CD4-positive, alpha-beta T cell treated with Interleukin-12 subunit alpha and Interleukin-12 subunit beta, for 1 hour (primary cell): ENCODE results near the gene ACTR3C.
A peak's percentile ranks its signal among the peaks of the same experiment; 100 is the strongest.

ENCODE experiments used
- DNase-seq: peaks from one replicate; pipeline ENCODE4 v3.0.0-alpha.2; 2020

The ACTR3C gene

GRCh38 chr7:150358988-150359621 is 35.8 kb upstream of the ACTR3C start:
- peak; percentile 31 for DNase-seq

- no peak for DNase-seq
Measured at GRCh38 chr7:150358433-150358832, 35.1 kb upstream of the ACTR3C start.

- DNase-seq: no peak
Measured at GRCh38 chr7:150357771-150358427, 34.6 kb upstream of the ACTR3C start.

- peak; percentile 80 for DNase-seq
Measured at GRCh38 chr7:150357270-150357669, 33.9 kb upstream of the ACTR3C start.

GRCh38 chr7:150356265-150356897 is 33.0 kb upstream of the ACTR3C start:
- DNase-seq: peak; percentile 59

- no peak for DNase-seq
Measured at GRCh38 chr7:150355666-150356059, 32.3 kb upstream of the ACTR3C start.

DNA sequence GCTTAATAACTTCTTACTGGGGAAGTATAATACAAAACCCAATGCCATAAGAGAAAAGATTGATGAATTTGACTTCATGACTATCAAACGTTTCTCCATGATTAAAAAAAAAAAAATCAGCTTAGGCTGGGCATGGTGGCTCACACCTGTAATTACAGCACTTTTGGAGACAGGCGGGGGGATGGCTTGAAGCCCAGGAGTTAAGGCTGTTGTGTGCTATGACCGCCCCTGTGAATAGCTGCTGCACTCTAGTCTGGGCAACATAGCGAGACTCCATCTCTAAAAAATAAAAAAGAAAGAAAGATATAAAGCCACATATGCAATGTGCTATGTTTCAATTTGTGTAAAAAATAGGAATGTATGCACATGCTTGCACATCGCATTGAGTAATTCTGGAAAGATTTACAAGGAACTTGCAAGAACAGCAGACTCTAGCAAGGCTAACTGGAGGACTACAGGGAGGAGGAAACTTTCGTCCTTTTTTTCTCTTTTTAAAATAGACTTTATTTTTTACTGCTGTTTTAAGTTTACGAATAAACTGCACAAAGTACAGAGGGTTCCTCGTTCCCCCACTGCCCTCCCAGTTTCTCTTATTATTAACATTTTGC is 28.3 kb upstream of the ACTR3C start:
- no peak for DNase-seq

DNA sequence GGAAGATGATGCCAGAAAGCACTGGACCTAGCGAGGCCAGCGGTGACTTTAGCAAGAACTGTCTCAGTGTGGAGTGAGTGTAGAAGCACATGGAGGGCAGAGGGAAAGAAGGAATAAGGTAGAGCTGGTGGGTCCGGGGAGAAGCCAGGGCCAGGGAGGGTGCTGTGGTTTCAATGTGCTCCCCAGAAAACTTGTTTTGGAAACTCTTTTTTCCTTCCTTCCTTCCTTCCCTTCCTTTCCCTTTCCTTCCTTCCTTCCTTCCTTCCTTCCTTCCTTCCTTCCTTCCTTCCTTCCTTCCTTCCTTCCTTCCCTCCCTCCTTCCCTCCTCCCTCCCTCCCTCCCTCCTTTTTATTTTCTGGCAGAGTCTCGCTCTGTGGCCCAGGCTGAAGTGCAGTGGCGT is 23.6 kb upstream of the ACTR3C start:
- DNase-seq: no peak

- no peak for DNase-seq
Measured at GRCh38 chr7:150345012-150345411, 21.7 kb upstream of the ACTR3C start.

- DNase-seq: no peak
Measured at GRCh38 chr7:150344299-150344698, 21.0 kb upstream of the ACTR3C start.

GRCh38 chr7:150343225-150343624 is 19.9 kb upstream of the ACTR3C start:
- DNase-seq: no peak

GRCh38 chr7:150342121-150342408 is 18.7 kb upstream of the ACTR3C start:
- DNase-seq: no peak

DNA sequence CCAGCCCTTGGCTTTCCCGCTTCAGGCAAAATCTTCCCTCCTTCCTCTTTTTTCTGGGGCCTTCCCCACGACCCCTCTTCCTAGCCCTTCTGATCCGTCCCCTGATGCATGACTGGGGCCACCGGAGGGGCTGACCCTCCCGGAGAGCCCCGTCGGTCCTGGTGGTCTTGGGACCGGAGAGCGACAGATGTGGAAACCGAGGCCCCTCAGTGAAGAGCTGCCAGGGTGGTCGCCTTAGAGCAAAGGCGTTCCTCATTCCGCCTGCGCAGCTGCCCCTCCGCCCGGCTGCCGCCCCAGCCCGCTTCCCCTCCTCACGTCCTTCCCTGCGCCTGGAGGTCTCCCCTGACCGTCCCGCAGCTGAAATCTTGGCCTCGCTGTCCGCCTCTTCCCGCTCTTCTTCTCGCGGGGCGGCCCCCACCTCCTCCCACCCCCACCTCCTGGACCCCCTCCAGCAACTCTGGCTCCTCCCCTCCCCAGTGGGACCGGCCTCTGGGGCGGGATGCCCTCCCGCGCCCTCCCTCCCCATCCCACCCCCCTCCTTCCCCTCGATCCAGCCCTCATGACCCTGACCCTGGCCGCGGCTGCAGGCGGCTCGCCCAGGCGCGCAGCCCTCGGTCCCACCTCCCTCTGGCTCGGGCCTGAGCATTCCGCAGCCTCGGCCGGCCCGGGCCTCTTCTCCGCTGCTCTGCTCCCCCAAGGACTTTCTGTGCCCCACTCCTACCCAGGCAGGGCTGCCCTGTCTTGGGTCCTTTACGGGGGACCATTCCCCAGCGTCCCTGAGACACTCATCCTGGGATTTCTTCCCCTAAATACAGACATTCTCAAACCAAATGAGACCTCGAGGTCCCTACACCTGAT is 18.1 kb upstream of the ACTR3C start, which contains the start of gene RARRES2:
Gene RARRES2, minus strand, starts transcription at position 367 of the 858 bp plus-strand sequence. CDS start 1,020 bp downstream, outside the sequence.
- no peak for DNase-seq

DNA sequence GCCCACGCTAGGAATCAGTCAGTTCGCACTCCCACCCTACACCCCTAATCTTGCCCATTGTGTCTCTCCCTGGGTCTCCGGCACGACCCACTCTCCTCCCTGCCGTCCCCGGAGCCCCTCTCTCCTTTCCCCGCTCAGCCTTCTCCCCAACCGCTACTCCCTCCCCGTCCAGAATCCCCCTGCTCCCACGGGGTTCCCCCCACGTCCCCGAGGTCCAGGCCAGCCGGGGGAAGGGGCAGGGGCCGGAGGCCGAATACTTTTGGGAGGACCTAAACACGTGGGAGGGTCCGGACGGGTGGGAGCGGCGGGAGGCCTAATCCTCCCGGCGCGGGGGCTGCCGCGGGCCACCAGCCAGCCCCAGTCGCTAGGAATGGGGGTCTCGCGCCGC is 17.5 kb upstream of the ACTR3C start:
- DNase-seq: no peak

- DNase-seq: no peak
Measured at GRCh38 chr7:150340024-150340749, 16.8 kb upstream of the ACTR3C start.

DNA sequence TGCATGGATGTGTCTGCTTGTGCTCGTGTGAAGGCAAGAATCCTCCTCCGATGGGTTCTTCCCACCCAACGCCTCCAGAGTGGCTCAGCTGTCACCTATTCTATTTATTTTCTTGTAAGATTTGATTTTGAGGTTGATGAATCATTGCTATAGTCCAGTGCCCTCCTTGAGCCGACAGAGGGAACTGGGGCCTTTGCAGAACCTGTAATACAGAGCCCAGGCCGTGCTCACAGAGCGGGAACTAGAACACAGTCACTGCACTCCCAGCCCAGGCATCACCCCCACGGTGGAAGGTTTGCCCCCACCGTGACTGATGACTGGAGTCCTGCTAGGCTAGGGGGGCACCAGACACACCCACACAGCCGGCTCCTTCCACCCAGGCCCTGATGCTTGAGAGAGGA is 16.1 kb upstream of the ACTR3C start:
- DNase-seq: no peak

DNA sequence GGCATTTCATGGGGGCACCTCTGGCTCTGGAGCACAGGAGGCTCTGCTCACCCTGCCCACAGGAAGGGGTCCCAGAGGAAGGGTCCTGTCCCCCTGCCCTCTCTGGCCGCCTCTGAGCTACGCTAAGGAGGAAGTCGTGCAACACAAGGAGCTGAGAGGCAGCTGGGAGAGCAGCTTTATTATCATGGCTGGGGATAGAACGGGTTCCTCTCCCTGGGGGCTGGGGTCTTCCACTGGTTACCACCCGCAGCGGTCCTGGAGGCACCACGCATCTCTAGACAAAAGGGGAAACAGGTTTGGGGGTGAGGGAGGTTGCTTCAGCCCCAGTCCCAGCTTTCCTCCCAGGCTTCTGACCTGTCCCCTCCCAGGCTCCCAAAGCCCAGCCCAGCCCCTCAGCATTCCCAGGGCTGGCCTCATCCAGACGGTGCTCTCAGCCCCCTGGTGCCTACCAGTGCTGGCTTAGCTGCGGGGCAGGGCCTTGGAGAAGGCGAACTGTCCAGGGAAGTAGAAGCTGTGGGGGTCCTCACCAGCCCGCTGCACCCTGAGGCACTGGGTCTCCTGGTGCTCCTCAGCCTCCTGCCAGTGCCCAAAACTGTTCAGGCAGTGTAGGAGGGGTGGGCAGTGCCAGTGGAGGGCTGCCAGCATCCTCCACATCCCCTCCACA is 15.0 kb upstream of the ACTR3C start:
- no peak for DNase-seq

DNA sequence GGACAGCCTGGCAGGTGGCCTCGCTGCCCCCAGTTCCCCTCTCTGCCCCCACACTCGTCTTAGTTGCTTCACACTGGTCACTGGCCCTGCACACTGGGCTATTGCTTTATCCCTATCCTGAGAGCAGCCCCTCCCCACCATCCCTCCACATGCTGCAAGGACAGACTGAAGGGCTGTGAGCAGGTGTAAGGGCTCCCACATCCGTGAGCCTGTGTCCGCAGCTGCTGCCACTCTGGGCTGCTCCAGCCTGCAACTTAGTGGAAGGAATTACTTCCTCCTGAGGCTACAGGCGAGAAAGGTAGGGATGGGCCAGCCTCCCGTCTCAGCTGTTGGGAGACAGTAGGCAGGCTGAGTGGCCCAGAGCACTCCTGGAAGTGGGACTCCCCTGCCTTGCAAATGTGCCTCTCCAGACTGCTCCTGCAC is 14.3 kb upstream of the ACTR3C start:
- DNase-seq: no peak

GRCh38 chr7:150337179-150337578 is 13.8 kb upstream of the ACTR3C start:
- DNase-seq: no peak

- no peak for DNase-seq
Measured at GRCh38 chr7:150336746-150337145, 13.4 kb upstream of the ACTR3C start.

GRCh38 chr7:150335774-150336112 is 12.4 kb upstream of the ACTR3C start:
- DNase-seq: no peak
